Measurements from ENCODE around the gene PAN2.

The PAN2 gene

GRCh38 chr12:56308714-56309113 lies 25.1 kb downstream of the PAN2 start:
- no peaks in the 10 kb centered on the region for H3K27me3 ChIP-seq (ENCODE audit: insufficient read depth, poor library complexity, severe bottlenecking)
- H3K27ac ChIP-seq (replicated peaks), result no peak overlapping the region
- H3K4me3 ChIP-seq (replicated peaks; ENCODE audit: insufficient read depth, low read length), result no peak overlapping the region
- no peak for TF ChIP-seq POLR2AphosphoS5 (IDR thresholded peaks at IDR 0.05; ENCODE audit: low read depth)
- DNase-seq (ENCODE audit: low read depth in 1 of 2, low spot score in 1 of 2), result no peak

GRCh38 chr12:56307221-56307965 lies 26.4 kb downstream of the PAN2 start:
- no peak overlapping the region for H3K27ac ChIP-seq (replicated peaks)
- no peak for DNase-seq (ENCODE audit: low read depth in 1 of 2, low spot score in 1 of 2)
- TF ChIP-seq SPI1 (IDR thresholded peaks at IDR 0.05; ENCODE audit: borderline replicate concordance, low read depth), result no peak
- no peak for TF ChIP-seq CTCF (IDR thresholded peaks at IDR 0.05; ENCODE audit: insufficient read depth, low read length)
- no peak for TF ChIP-seq REST (IDR thresholded peaks at IDR 0.05; ENCODE audit: insufficient replicate concordance, low read depth)
- no peak for TF ChIP-seq POLR2AphosphoS5 (IDR thresholded peaks at IDR 0.05; ENCODE audit: low read depth)
- no peak for TF ChIP-seq GABPA (IDR thresholded peaks at IDR 0.05; ENCODE audit: low read depth)
- no peak overlapping the region for H3K4me3 ChIP-seq (replicated peaks; ENCODE audit: insufficient read depth, low read length)
- no peaks in the 10 kb centered on the region for H3K27me3 ChIP-seq (ENCODE audit: insufficient read depth, poor library complexity, severe bottlenecking)

- Histone ChIP-seq H3K4me3 (replicated peaks; ENCODE audit: insufficient read depth, low read length) (no peak overlapping the region), H3K27me3 (ENCODE audit: insufficient read depth, poor library complexity, severe bottlenecking) (no peaks in the 10 kb centered on the region), H3K27ac (replicated peaks) (no peak overlapping the region)
- no peak for TF ChIP-seq POLR2AphosphoS5 (IDR thresholded peaks at IDR 0.05; ENCODE audit: low read depth)
- TF ChIP-seq REST (IDR thresholded peaks at IDR 0.05; ENCODE audit: insufficient replicate concordance, low read depth), result no peak
- no peak for TF ChIP-seq SPI1 (IDR thresholded peaks at IDR 0.05; ENCODE audit: borderline replicate concordance, low read depth)
- no peak for TF ChIP-seq GABPA (IDR thresholded peaks at IDR 0.05; ENCODE audit: low read depth)
- no peak for TF ChIP-seq CTCF (IDR thresholded peaks at IDR 0.05; ENCODE audit: insufficient read depth, low read length)
- DNase-seq (ENCODE audit: low read depth in 1 of 2, low spot score in 1 of 2), result no peak
These were observed 28.8 kb downstream of the PAN2 start for GRCh38 chr12:56304872-56305590.

GRCh38 chr12:56304276-56304675 lies 29.5 kb downstream of the PAN2 start:
- no peak for TF ChIP-seq GABPA (IDR thresholded peaks at IDR 0.05; ENCODE audit: low read depth)
- no peak for TF ChIP-seq REST (IDR thresholded peaks at IDR 0.05; ENCODE audit: insufficient replicate concordance, low read depth)
- TF ChIP-seq CTCF (IDR thresholded peaks at IDR 0.05; ENCODE audit: insufficient read depth, low read length), result no peak
- no peak for TF ChIP-seq SPI1 (IDR thresholded peaks at IDR 0.05; ENCODE audit: borderline replicate concordance, low read depth)
- TF ChIP-seq POLR2AphosphoS5 (IDR thresholded peaks at IDR 0.05; ENCODE audit: low read depth), result no peak
- no peak overlapping the region for H3K27ac ChIP-seq (replicated peaks)

More at GRCh38 chr12:56304276-56304675, 29.5 kb downstream of the PAN2 start:
- Histone ChIP-seq H3K4me3 (replicated peaks; ENCODE audit: insufficient read depth, low read length) (no peak overlapping the region), H3K27me3 (ENCODE audit: insufficient read depth, poor library complexity, severe bottlenecking) (no peaks in the 10 kb centered on the region)
- no peak for DNase-seq (ENCODE audit: low read depth in 1 of 2, low spot score in 1 of 2)
